ENCODE measurements around the gene EPHA4.

The EPHA4 gene

DNA sequence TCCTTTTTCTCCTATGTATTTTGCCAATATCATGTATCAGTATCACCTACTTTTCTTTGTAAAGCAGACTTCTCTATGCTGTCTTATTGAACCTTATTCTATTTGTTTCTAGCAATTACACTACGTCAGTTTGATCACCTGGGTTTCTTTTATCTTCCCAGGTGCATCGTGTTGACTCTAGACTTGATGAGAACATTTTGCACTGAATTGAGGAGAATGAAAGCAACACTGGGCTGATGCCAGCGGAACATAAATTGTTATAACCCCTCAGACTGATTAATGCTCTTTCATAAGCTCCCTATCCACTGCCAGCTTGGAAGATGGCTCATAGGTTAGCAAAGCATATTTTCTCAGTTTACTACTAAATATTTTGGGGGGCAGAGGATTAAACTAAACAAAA is 140.6 kb downstream of the EPHA4 start:
- TF ChIP-seq, protein P1, sequence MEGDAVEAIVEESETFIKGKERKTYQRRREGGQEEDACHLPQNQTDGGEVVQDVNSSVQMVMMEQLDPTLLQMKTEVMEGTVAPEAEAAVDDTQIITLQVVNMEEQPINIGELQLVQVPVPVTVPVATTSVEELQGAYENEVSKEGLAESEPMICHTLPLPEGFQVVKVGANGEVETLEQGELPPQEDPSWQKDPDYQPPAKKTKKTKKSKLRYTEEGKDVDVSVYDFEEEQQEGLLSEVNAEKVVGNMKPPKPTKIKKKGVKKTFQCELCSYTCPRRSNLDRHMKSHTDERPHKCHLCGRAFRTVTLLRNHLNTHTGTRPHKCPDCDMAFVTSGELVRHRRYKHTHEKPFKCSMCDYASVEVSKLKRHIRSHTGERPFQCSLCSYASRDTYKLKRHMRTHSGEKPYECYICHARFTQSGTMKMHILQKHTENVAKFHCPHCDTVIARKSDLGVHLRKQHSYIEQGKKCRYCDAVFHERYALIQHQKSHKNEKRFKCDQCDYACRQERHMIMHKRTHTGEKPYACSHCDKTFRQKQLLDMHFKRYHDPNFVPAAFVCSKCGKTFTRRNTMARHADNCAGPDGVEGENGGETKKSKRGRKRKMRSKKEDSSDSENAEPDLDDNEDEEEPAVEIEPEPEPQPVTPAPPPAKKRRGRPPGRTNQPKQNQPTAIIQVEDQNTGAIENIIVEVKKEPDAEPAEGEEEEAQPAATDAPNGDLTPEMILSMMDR (IDR thresholded peaks at IDR 0.05; ENCODE audit: insufficient read depth, low read length, poor library complexity, severe bottlenecking), result no peak
- H3K4me3 ChIP-seq (replicated peaks; ENCODE audit: low read depth, low read length), result no peak overlapping the region
- DNase-seq (ENCODE audit: extremely low read depth, insufficient read length), result no peak
- no peaks in the 10 kb centered on the region for H3K36me3 ChIP-seq (ENCODE audit: control insufficient read depth, insufficient read depth, low read length)
- H3K27me3 ChIP-seq (replicated peaks; ENCODE audit: control insufficient read depth, insufficient read depth, low read length), result no peaks in the 10 kb centered on the region; the same call in 1 of the 2 replicates

- Histone ChIP-seq H3K4me3 (replicated peaks; ENCODE audit: low read depth, low read length) (no peak overlapping the region), H3K27me3 (replicated peaks; ENCODE audit: control insufficient read depth, insufficient read depth, low read length) (no peaks in the 10 kb centered on the region; the same call in 1 of the 2 replicates), H3K36me3 (ENCODE audit: control insufficient read depth, insufficient read depth, low read length) (no peaks in the 10 kb centered on the region)
- TF ChIP-seq, protein P1 (IDR thresholded peaks at IDR 0.05; ENCODE audit: insufficient read depth, low read length, poor library complexity, severe bottlenecking), result no peak
- DNase-seq (ENCODE audit: extremely low read depth, insufficient read length), result no peak
These were observed 142.2 kb downstream of the EPHA4 start for GRCh38 chr2:221429741-221430491.

- no peak overlapping the region for H3K4me3 ChIP-seq (replicated peaks; ENCODE audit: low read depth, low read length)
- DNase-seq (ENCODE audit: extremely low read depth, insufficient read length), result no peak
- H3K36me3 ChIP-seq (ENCODE audit: control insufficient read depth, insufficient read depth, low read length), result no peaks in the 10 kb centered on the region
- TF ChIP-seq, protein P1 (IDR thresholded peaks at IDR 0.05; ENCODE audit: insufficient read depth, low read length, poor library complexity, severe bottlenecking), result no peak
- no peaks in the 10 kb centered on the region; the same call in 1 of the 2 replicates for H3K27me3 ChIP-seq (replicated peaks; ENCODE audit: control insufficient read depth, insufficient read depth, low read length)
These were observed 143.2 kb downstream of the EPHA4 start for GRCh38 chr2:221428896-221429295.

GRCh38 chr2:221426929-221427328 is 145.2 kb downstream of the EPHA4 start:
- Histone ChIP-seq H3K36me3 (ENCODE audit: control insufficient read depth, insufficient read depth, low read length) (no peaks in the 10 kb centered on the region), H3K27me3 (replicated peaks; ENCODE audit: control insufficient read depth, insufficient read depth, low read length) (no peaks in the 10 kb centered on the region; the same call in 1 of the 2 replicates), H3K4me3 (replicated peaks; ENCODE audit: low read depth, low read length) (no peak overlapping the region)
- TF ChIP-seq, protein P1 (IDR thresholded peaks at IDR 0.05; ENCODE audit: insufficient read depth, low read length, poor library complexity, severe bottlenecking), result no peak
- no peak for DNase-seq (ENCODE audit: extremely low read depth, insufficient read length)

- DNase-seq (ENCODE audit: extremely low read depth, insufficient read length), result no peak
- no peaks in the 10 kb centered on the region; the same call in 1 of the 2 replicates for H3K27me3 ChIP-seq (replicated peaks; ENCODE audit: control insufficient read depth, insufficient read depth, low read length)
- TF ChIP-seq, protein P1 (IDR thresholded peaks at IDR 0.05; ENCODE audit: insufficient read depth, low read length, poor library complexity, severe bottlenecking), result no peak
- H3K4me3 ChIP-seq (replicated peaks; ENCODE audit: low read depth, low read length), result no peak overlapping the region
- no peaks in the 10 kb centered on the region for H3K36me3 ChIP-seq (ENCODE audit: control insufficient read depth, insufficient read depth, low read length)
These were observed 146.2 kb downstream of the EPHA4 start for GRCh38 chr2:221425891-221426290.
